WTC11 (cell line): ENCODE data around the gene CCDC141. TPM values are rescaled to one million over a fixed set of nuclear protein-coding genes. Genes with fewer than 3 reads are reported as not detected.

ENCODE experiments used
- ATAC-seq: fragments of 200-7000 bp; cut with Tn5 transposase; 2 replicates; pipeline ENCODE4 v1.10.0; 2021; ENCODE audit warnings: mild to moderate bottlenecking, moderate library complexity
- CTCF ChIA-PET: fragments of 300-600 bp; sonication (Branson Sonifier 250); formaldehyde crosslinking; loops from one replicate; lab custom pipeline; 2021; ENCODE audit warnings: antibody characterized with exemption; lab: Charles Lee
- POLR2A ChIA-PET: fragments of 350-600 bp; sonication (Branson Sonifier 250); formaldehyde crosslinking; loops from one replicate; lab custom pipeline; 2021; ENCODE audit warnings: antibody characterized with exemption; lab: Charles Lee
- DNase-seq: peaks from one replicate; pipeline ENCODE4 v3.0.0; 2021; ENCODE audit warnings: low spot score
- H3K27ac Mint-ChIP-seq: 2 replicates; pipeline ENCODE4 v1.8.0; 2021; ENCODE audit warnings: mixed read lengths
- H3K27me3 Mint-ChIP-seq: 2 replicates; pipeline ENCODE4 v1.8.0; 2021; ENCODE audit warnings: low read depth, mild to moderate bottlenecking, moderate library complexity, mixed read lengths
- H3K36me3 Mint-ChIP-seq: 2 replicates; pipeline ENCODE4 v1.8.0; 2021; ENCODE audit warnings: mixed read lengths
- H3K4me1 Mint-ChIP-seq: 2 replicates; pipeline ENCODE4 v1.8.0; 2022; ENCODE audit warnings: mixed read lengths
- H3K4me3 Mint-ChIP-seq: 2 replicates; pipeline ENCODE4 v1.8.0; 2021; ENCODE audit warnings: mild to moderate bottlenecking, moderate library complexity, mixed read lengths
- H3K9me3 Mint-ChIP-seq: 2 replicates; pipeline ENCODE4 v1.8.0; 2021; ENCODE audit warnings: mixed read lengths
- ATF1 ChIP-seq: sonication (generic); formaldehyde crosslinking; IDR thresholded peaks from 2 replicates; pipeline ENCODE4 v1.8.1; 2023; ENCODE audit warnings: mild to moderate bottlenecking, moderate library complexity, missing genetic modification reagents
- CREM ChIP-seq: sonication (generic); formaldehyde crosslinking; IDR thresholded peaks from 2 replicates; pipeline ENCODE4 v1.8.1; 2022; ENCODE audit warnings: mild to moderate bottlenecking, missing genetic modification reagents, moderate library complexity
- E2F5 ChIP-seq: sonication (generic); formaldehyde crosslinking; IDR thresholded peaks from 2 replicates; pipeline ENCODE4 v1.8.1; 2022; ENCODE audit warnings: mild to moderate bottlenecking, moderate library complexity, missing genetic modification reagents
- ESRRA ChIP-seq: sonication (generic); formaldehyde crosslinking; IDR thresholded peaks from 2 replicates; pipeline ENCODE4 v1.8.1; 2022; ENCODE audit warnings: mild to moderate bottlenecking, missing genetic modification reagents, borderline replicate concordance
- ETV6 ChIP-seq: sonication (generic); formaldehyde crosslinking; IDR thresholded peaks from 2 replicates; pipeline ENCODE4 v1.8.1; 2022; ENCODE audit warnings: mild to moderate bottlenecking, missing genetic modification reagents
- HMGA2 ChIP-seq: fragments of 250-450 bp; sonication (Bioruptor Pico); IDR thresholded peaks from 2 replicates; pipeline ENCODE4 v1.4.0; 2021; ENCODE audit warnings: mild to moderate bottlenecking, moderate library complexity
- IRF1 ChIP-seq: sonication (generic); formaldehyde crosslinking; IDR thresholded peaks from 2 replicates; pipeline ENCODE4 v1.8.0; 2023; ENCODE audit warnings: missing genetic modification reagents
- NFYB ChIP-seq: sonication (generic); formaldehyde crosslinking; conservative IDR thresholded peaks from 2 replicates; pipeline ENCODE4 v1.8.0; 2022; ENCODE audit warnings: low read depth, missing genetic modification reagents
- PRRX2 ChIP-seq: fragments of 250-450 bp; sonication (Bioruptor Pico); IDR thresholded peaks from 2 replicates; pipeline ENCODE4 v1.8.0; 2021; ENCODE audit warnings: mild to moderate bottlenecking
- RORB ChIP-seq: fragments of 250-450 bp; sonication (Bioruptor Pico); IDR thresholded peaks from 2 replicates; pipeline ENCODE4 v1.9.0; 2021; ENCODE audit warnings: mild to moderate bottlenecking
- SMAD3 ChIP-seq: sonication (generic); formaldehyde crosslinking; IDR thresholded peaks from 2 replicates; pipeline ENCODE4 v1.8.0; 2022; ENCODE audit warnings: missing genetic modification reagents, mild to moderate bottlenecking, borderline replicate concordance
- SMAD4 ChIP-seq: sonication (generic); formaldehyde crosslinking; IDR thresholded peaks from 2 replicates; pipeline ENCODE4 v1.8.0; 2022; ENCODE audit warnings: mild to moderate bottlenecking, missing genetic modification reagents
- ZBTB21 ChIP-seq: sonication (generic); formaldehyde crosslinking; IDR thresholded peaks from 2 replicates; pipeline ENCODE4 v1.8.1; 2023; ENCODE audit warnings: mild to moderate bottlenecking, missing genetic modification reagents, borderline replicate concordance
- ZNF263 ChIP-seq: sonication (generic); formaldehyde crosslinking; IDR thresholded peaks from 2 replicates; pipeline ENCODE4 v1.8.1; 2022; ENCODE audit warnings: low read depth, mild to moderate bottlenecking, moderate library complexity, missing genetic modification reagents
- ZNF317 ChIP-seq: sonication (generic); formaldehyde crosslinking; IDR thresholded peaks from 2 replicates; pipeline ENCODE4 v1.8.1; 2023; ENCODE audit warnings: low read depth, mild to moderate bottlenecking, moderate library complexity, missing genetic modification reagents, borderline replicate concordance
- ZNF423 ChIP-seq: fragments of 250-450 bp; sonication (Bioruptor Pico); IDR thresholded peaks from 2 replicates; pipeline ENCODE4 v2.1.2; 2022; ENCODE audit warnings: mild to moderate bottlenecking, moderate library complexity
- total RNA-seq: library from RNA; stranded (reverse); gene quantifications from 3 replicates; pipeline ENCODE4 v1.2.3, GENCODE V29; 2021
- TF ChIP-seq, protein P1 (sequence below): fragments of 250-450 bp; sonication (Bioruptor Pico); conservative IDR thresholded peaks from 2 replicates; pipeline ENCODE4 v1.9.0; 2021; ENCODE audit warnings: mild to moderate bottlenecking
- TF ChIP-seq, protein P2 (sequence below): sonication (generic); formaldehyde crosslinking; IDR thresholded peaks from 2 replicates; pipeline ENCODE4 v1.8.1; 2022; ENCODE audit warnings: mild to moderate bottlenecking, missing genetic modification reagents, moderate library complexity, borderline replicate concordance
- TF ChIP-seq, protein P3 (sequence below): sonication (generic); formaldehyde crosslinking; conservative IDR thresholded peaks from 2 replicates; pipeline ENCODE4 v1.8.1; 2022; ENCODE audit warnings: mild to moderate bottlenecking, missing genetic modification reagents
- TF ChIP-seq, protein P4 (sequence below): fragments of 250-450 bp; sonication (Bioruptor Pico); IDR thresholded peaks from 2 replicates; pipeline ENCODE4 v2.1.2; 2022; ENCODE audit warnings: mild to moderate bottlenecking, moderate library complexity

Gene CCDC141
- total RNA-seq, 1 experiment from 2014 or later, result 8.5 TPM

- POLR2A ChIA-PET, result no interaction called here
- Mint-ChIP-seq H3K27ac (no peak overlapping the region), H3K9me3 (no peaks in the 10 kb centered on the region), H3K27me3 (no peaks in the 10 kb centered on the region), H3K36me3 (0 out of 2 replicates have a peak, but pooled peaks cover under 1% of the 10 kb centered on the region), H3K4me3 (no peak overlapping the region), H3K4me1 (peaks cover 16% of the 10 kb centered on the region)
- TF ChIP-seq CREM (CRISPR knock-in tag), result no peak
- TF ChIP-seq ZNF423 (CRISPR knock-in tag), result no peak
- no peak for TF ChIP-seq PRRX2 (CRISPR knock-in tag)
- TF ChIP-seq, protein P1, sequence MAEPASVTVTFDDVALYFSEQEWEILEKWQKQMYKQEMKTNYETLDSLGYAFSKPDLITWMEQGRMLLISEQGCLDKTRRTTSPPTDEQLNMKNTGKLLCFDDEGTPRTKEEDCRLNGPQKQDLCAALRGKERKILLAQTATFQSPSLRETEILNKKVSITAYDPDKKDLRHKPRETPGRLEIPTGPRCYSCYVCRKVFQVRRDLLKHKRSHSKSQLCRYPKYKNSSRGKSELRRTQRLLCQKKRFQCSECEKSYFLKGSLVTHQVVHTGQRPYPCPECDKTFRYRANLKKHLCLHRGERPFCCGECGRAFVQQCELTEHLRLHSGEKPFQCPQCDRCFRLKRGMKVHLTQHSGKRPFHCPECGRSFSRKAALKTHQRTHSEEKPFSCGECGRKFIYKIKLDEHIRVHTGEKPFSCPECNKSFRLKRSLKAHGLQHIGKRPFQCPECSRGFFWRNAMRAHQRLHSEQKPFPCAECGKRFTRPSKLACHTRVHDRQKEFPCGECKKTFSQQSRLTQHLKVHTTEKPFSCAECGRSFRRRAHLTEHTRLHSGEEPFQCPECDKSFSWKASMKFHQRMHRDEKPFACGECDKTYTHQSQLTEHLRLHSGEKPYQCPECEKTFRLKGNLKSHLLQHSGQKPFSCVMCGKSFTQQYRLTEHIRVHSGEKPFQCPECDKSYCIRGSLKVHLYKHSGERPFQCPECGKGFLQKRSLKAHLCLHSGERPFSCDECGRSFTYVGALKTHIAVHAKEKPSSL (CRISPR knock-in tag), result no peak
- no peak for TF ChIP-seq E2F5
- TF ChIP-seq, protein P2, sequence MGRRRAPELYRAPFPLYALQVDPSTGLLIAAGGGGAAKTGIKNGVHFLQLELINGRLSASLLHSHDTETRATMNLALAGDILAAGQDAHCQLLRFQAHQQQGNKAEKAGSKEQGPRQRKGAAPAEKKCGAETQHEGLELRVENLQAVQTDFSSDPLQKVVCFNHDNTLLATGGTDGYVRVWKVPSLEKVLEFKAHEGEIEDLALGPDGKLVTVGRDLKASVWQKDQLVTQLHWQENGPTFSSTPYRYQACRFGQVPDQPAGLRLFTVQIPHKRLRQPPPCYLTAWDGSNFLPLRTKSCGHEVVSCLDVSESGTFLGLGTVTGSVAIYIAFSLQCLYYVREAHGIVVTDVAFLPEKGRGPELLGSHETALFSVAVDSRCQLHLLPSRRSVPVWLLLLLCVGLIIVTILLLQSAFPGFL (CRISPR knock-in tag), result no peak
- no peak for TF ChIP-seq ZNF317 (CRISPR knock-in tag)
- TF ChIP-seq ATF1, result no peak
- TF ChIP-seq HMGA2 (CRISPR knock-in tag), result no peak
- TF ChIP-seq ETV6 (CRISPR knock-in tag), result no peak
- no peak for TF ChIP-seq RORB
- TF ChIP-seq, protein P3, sequence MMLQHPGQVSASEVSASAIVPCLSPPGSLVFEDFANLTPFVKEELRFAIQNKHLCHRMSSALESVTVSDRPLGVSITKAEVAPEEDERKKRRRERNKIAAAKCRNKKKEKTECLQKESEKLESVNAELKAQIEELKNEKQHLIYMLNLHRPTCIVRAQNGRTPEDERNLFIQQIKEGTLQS, result no peak
- TF ChIP-seq NFYB (CRISPR knock-in tag), result no peak
- DNase-seq (no peak), ATAC-seq (no peak)
- CTCF ChIA-PET, result no interaction called here
Observed at GRCh38 chr2:178787934-178788333, 262.0 kb downstream of the CCDC141 start.

DNA sequence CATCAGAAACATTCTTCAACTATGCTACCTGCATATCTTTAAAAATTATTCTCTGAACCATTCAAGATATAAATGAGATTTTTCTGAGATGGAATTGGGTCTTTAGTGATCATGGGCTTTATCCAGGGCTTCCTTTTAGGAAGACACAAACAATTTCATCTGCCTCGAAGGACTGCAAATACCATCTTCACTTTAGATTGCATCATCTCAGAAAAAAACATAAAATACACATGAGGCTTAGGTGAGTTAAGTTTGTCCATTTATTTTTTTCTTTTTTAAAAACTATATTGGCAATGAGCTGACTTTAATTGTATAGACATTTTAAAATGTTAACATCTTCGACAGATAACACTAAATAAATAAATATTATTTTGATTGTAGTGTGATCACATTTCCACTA lies 262.8 kb downstream of the CCDC141 start:
- Mint-ChIP-seq H3K27me3 (no peaks in the 10 kb centered on the region), H3K4me3 (no peak overlapping the region), H3K4me1 (peaks cover 16% of the 10 kb centered on the region), H3K9me3 (no peaks in the 10 kb centered on the region), H3K36me3 (0 out of 2 replicates have a peak, but pooled peaks cover 3% of the 10 kb centered on the region), H3K27ac (no peak overlapping the region)
- no peak for ATAC-seq
- ChIA-PET CTCF (no interaction called here), POLR2A (no interaction called here)
- DNase-seq, result no peak
- TF ChIP-seq, protein P4, sequence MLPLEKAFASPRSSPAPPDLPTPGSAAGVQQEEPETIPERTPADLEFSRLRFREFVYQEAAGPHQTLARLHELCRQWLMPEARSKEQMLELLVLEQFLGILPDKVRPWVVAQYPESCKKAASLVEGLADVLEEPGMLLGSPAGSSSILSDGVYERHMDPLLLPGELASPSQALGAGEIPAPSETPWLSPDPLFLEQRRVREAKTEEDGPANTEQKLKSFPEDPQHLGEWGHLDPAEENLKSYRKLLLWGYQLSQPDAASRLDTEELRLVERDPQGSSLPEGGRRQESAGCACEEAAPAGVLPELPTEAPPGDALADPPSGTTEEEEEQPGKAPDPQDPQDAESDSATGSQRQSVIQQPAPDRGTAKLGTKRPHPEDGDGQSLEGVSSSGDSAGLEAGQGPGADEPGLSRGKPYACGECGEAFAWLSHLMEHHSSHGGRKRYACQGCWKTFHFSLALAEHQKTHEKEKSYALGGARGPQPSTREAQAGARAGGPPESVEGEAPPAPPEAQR (CRISPR knock-in tag), result no peak
- TF ChIP-seq ZNF263 (CRISPR knock-in tag), result no peak
- TF ChIP-seq ZBTB21 (CRISPR knock-in tag), result no peak
- no peak for TF ChIP-seq IRF1
- TF ChIP-seq ESRRA, result no peak
- no peak for TF ChIP-seq SMAD4 (CRISPR knock-in tag)
- no peak for TF ChIP-seq SMAD3 (CRISPR knock-in tag)
- no peak for TF ChIP-seq ETV6 (CRISPR knock-in tag)
- TF ChIP-seq, protein P3, result no peak
